Endothelial cell (in vitro differentiated cells): ENCODE data around the gene ZBTB18. TPM values are rescaled to one million over a fixed set of nuclear protein-coding genes. Genes with fewer than 3 reads are reported as not detected.
"Not testable (repeated sequence)": the region's sequence is repeated elsewhere in the genome, so short reads cannot be mapped to it uniquely, and the experiment has no call there.

ENCODE experiments used
- DNase-seq: peaks from one replicate; pipeline ENCODE4 v3.0.0; 2021; ENCODE audit warnings: low spot score
- H3K27ac Mint-ChIP-seq: one replicate; pipeline ENCODE4 v1.8.0; 2021; ENCODE audit warnings: mixed read lengths, inconsistent platforms; ENCODE audit not compliant: unreplicated experiment
- H3K27me3 Mint-ChIP-seq: one replicate; pipeline ENCODE4 v1.8.0; 2021; ENCODE audit warnings: mild to moderate bottlenecking, moderate library complexity, mixed read lengths, inconsistent platforms; ENCODE audit not compliant: unreplicated experiment
- H3K36me3 Mint-ChIP-seq: one replicate; pipeline ENCODE4 v1.8.0; 2021; ENCODE audit warnings: mild to moderate bottlenecking, low read depth, mixed read lengths, inconsistent platforms; ENCODE audit not compliant: unreplicated experiment
- H3K4me1 Mint-ChIP-seq: one replicate; pipeline ENCODE4 v1.8.0; 2021; ENCODE audit warnings: mild to moderate bottlenecking, mixed read lengths, inconsistent platforms; ENCODE audit not compliant: unreplicated experiment
- H3K4me3 Mint-ChIP-seq: one replicate; pipeline ENCODE4 v1.8.0; 2021; ENCODE audit warnings: mild to moderate bottlenecking, mixed read lengths, inconsistent platforms; ENCODE audit not compliant: unreplicated experiment
- H3K9me3 Mint-ChIP-seq: one replicate; pipeline ENCODE4 v1.8.0; 2021; ENCODE audit warnings: mixed read lengths, inconsistent platforms; ENCODE audit not compliant: unreplicated experiment
- CTCF ChIP-seq: fragments of 200-600 bp; sonication (generic); IDR thresholded peaks from one replicate; pipeline ENCODE4 v1.5.0; 2021; ENCODE audit warnings: antibody characterized with exemption; ENCODE audit not compliant: unreplicated experiment
- total RNA-seq: library from RNA; stranded (reverse); fragmentation: NEBNext Ultra II Directional; extraction: Animal tissue kit (Norgen Biotek cat#: 25700); gene quantifications from one replicate; pipeline ENCODE4 v1.2.1, GENCODE V29; 2021; ENCODE audit not compliant: unreplicated experiment

Gene ZBTB18
- total RNA-seq, 1 donor from 2014 or later: 21.7 TPM

DNA sequence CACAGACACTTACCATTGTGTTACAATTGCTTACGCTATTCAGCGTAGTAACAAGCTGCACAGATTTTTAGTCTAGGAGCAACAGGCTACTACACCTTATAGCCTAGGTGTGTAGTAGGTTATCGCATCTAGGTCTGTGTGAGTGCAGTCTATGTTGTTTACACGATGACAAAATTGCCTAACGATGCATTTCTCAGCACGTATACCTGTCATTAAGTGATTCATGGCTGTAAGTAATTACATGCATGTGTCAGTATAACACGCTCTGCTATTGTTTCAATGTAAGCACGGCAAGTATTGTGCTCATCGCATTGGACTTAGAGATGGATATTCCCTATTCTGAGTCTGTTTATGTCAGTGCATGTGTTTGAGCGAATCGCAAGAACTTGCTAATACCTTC, 15.7 kb upstream of the ZBTB18 start:
- Mint-ChIP-seq H3K4me3 (no peak overlapping the region), H3K36me3 (no peaks in the 10 kb centered on the region), H3K27ac (no peak overlapping the region), H3K27me3 (no peaks in the 10 kb centered on the region), H3K4me1 (peaks cover 2% of the 10 kb centered on the region), H3K9me3 (no peaks in the 10 kb centered on the region)
- TF ChIP-seq CTCF: no peak
- no peak for DNase-seq

GRCh38 chr1:244037252-244037651, 13.8 kb upstream of the ZBTB18 start:
- H3K4me3 Mint-ChIP-seq: no peak overlapping the region
- no peaks in the 10 kb centered on the region for H3K27me3 Mint-ChIP-seq
- TF ChIP-seq CTCF: no peak
- H3K4me1 Mint-ChIP-seq: peaks cover 2% of the 10 kb centered on the region
- no peaks in the 10 kb centered on the region for H3K36me3 Mint-ChIP-seq
- no peak for DNase-seq
- no peak overlapping the region for H3K27ac Mint-ChIP-seq
- H3K9me3 Mint-ChIP-seq: no peaks in the 10 kb centered on the region

DNA sequence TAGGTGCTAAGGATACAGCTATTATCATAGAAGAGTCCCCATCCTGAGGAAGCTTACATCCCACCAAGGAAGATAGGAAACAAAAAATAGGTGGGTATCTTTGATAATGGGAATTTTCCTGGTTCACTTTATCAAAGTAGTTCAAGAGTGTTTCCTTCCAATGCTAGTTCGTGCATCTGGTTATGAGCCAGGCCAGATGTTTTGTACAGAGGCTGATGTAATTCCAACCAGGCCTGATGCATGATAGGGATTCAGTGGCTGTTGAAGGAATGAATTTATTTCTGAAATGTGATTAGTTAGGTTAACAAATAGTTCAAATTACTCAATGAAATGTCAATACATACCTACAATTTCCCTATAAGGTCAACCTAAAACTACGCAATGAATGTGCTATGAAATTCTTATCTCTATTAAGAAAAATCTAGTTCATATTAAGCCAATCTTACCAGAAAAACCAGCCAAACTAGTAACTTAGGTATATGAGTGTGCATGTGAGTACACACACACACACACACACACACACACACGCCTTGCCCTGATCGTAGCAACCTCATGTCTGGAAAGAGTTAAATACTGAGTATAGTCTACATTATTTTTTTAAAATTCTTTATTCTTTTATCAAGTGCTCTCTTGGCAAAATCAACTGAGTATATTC, 9.5 kb upstream of the ZBTB18 start:
- Mint-ChIP-seq H3K27me3 (no peaks in the 10 kb centered on the region), H3K4me3 (no peak overlapping the region), H3K9me3 (no peaks in the 10 kb centered on the region), H3K4me1 (peaks cover 6% of the 10 kb centered on the region), H3K36me3 (no peaks in the 10 kb centered on the region), H3K27ac (no peak overlapping the region)
- DNase-seq: no peak
- no peak for TF ChIP-seq CTCF

- Mint-ChIP-seq H3K27ac (no peak overlapping the region), H3K27me3 (no peaks in the 10 kb centered on the region), H3K4me1 (peaks cover 10% of the 10 kb centered on the region), H3K4me3 (no peak overlapping the region), H3K36me3 (no peaks in the 10 kb centered on the region), H3K9me3 (no peaks in the 10 kb centered on the region)
- no peak for TF ChIP-seq CTCF
- DNase-seq: no peak
These were observed 8.8 kb upstream of the ZBTB18 start for GRCh38 chr1:244042293-244042692.

DNA sequence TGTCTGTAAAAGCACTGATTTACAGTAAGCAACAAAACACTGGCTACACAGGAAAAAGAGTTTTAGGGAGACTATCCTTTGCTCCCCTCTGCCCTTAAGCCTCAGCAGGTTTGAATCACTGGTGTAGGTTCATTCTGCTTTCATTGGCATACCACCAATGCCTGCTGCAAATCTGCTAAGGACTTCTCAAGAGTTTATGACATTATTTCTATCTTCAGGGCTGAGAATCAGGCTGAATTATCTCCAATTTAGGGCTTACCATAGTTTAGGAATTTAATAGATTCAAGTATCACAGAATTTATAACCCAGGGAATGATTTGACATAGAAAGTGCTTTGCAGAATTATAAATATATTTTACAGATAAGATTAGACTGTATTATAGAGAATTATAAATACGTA, 6.7 kb upstream of the ZBTB18 start:
- Mint-ChIP-seq H3K9me3 (no peaks in the 10 kb centered on the region), H3K36me3 (peaks cover 1% of the 10 kb centered on the region), H3K4me3 (no peak overlapping the region), H3K27ac (no peak overlapping the region), H3K4me1 (peaks cover 10% of the 10 kb centered on the region), H3K27me3 (peaks cover under 1% of the 10 kb centered on the region)
- TF ChIP-seq CTCF: no peak
- DNase-seq: no peak

DNA sequence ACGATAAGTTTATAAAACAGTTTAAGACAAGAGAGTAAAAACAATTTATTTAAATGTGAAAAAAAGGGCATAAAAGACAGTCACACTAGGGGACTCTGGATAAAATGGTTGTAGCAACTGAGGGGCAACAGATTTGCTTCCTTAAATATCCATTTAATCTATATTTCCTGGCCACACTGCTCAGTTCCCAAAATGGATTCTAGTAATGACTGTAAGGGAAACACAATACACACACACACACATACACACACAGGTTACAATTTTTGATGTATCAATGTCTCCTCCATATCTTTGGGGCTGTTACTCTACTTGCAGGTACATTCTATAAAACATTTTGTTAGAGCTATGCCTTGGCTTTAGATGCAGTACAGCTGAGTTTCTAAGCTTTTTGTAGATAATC, 4.8 kb upstream of the ZBTB18 start:
- peaks cover 29% of the 10 kb centered on the region for H3K4me1 Mint-ChIP-seq
- H3K27me3 Mint-ChIP-seq: peaks cover 12% of the 10 kb centered on the region
- not testable (repeated sequence) for DNase-seq, H3K9me3 Mint-ChIP-seq
- peaks cover 10% of the 10 kb centered on the region for H3K36me3 Mint-ChIP-seq
- peak overlapping the region; percentile 68 for H3K4me3 Mint-ChIP-seq
- H3K27ac Mint-ChIP-seq: peak overlapping the region; percentile 84
